ENCODE results near the gene MAEL. TPM values are rescaled to one million over a fixed set of nuclear protein-coding genes. Genes with fewer than 3 reads are reported as not detected.

The MAEL gene
- total RNA-seq, 3 donors from 2014 or later (not counting 1 experiment from before 2014, with no cell fraction given), result 0.19 TPM; not detected in 2

DNA sequence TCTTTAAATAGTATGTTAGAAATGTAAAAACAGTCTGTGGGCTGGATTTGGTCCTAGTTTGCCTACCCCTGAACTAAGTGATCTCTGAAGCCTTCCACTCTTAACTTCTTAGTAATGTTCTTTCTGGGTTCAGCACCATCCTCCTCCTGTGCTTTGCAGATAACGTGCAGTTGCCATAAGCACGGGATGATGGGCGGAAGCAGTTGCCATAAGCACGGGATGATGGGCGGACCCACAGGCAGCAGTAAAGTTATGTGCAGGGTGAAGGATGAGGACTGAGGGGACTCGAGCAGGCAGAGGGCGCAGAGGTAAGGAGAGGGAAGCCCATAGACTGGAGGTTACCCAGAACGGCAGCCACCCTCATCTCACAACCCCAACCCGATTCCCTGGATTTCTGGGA, 75.5 kb downstream of the MAEL start:
- no peaks in the 10 kb centered on the region for H3K9me3 ChIP-seq (ENCODE audit: control insufficient read depth, insufficient read depth, low read length)
- TF ChIP-seq, protein P1, sequence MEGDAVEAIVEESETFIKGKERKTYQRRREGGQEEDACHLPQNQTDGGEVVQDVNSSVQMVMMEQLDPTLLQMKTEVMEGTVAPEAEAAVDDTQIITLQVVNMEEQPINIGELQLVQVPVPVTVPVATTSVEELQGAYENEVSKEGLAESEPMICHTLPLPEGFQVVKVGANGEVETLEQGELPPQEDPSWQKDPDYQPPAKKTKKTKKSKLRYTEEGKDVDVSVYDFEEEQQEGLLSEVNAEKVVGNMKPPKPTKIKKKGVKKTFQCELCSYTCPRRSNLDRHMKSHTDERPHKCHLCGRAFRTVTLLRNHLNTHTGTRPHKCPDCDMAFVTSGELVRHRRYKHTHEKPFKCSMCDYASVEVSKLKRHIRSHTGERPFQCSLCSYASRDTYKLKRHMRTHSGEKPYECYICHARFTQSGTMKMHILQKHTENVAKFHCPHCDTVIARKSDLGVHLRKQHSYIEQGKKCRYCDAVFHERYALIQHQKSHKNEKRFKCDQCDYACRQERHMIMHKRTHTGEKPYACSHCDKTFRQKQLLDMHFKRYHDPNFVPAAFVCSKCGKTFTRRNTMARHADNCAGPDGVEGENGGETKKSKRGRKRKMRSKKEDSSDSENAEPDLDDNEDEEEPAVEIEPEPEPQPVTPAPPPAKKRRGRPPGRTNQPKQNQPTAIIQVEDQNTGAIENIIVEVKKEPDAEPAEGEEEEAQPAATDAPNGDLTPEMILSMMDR (IDR thresholded peaks at IDR 0.05), result no peak
- intact Hi-C loops (cut with micrococcal nuclease), result loop anchor here (5.0 to 10.0 kb wide), 3 partner anchors 340 to 493 kb away; no protein-coding TSS in a partner anchor
- no peaks in the 10 kb centered on the region for H3K36me3 ChIP-seq (ENCODE audit: control insufficient read depth, insufficient read depth, low read length)
- no peaks in the 10 kb centered on the region for H3K9me3 Mint-ChIP-seq
- peaks cover 8% of the 10 kb centered on the region for H3K4me1 ChIP-seq (ENCODE audit: control insufficient read depth, insufficient read depth, low read length)
- no peak for ATAC-seq
- WGBS (ENCODE audit: insufficient coverage), result 88% methylated on average over 7 of the region's 9 CpGs
- no peaks in the 10 kb centered on the region for H3K27me3 ChIP-seq (ENCODE audit: control insufficient read depth, insufficient read depth, low read length)
- H3K4me3 ChIP-seq (ENCODE audit: low read length), result no peak overlapping the region
- peaks cover 0 to 3% of the 10 kb centered on the region in 2 donors for H3K27me3 Mint-ChIP-seq (ENCODE audit: low read depth in 2 of 2)
- no peaks in the 10 kb centered on the region for H3K36me3 Mint-ChIP-seq
- no peak overlapping the region for H3K4me3 Mint-ChIP-seq
- H3K27ac Mint-ChIP-seq, result no peak overlapping the region
- H3K27ac ChIP-seq (ENCODE audit: low read length), result no peak overlapping the region
- DNase-seq, result no peak
- peaks cover 0 to 6% of the 10 kb centered on the region in 2 donors for H3K4me1 Mint-ChIP-seq

DNA sequence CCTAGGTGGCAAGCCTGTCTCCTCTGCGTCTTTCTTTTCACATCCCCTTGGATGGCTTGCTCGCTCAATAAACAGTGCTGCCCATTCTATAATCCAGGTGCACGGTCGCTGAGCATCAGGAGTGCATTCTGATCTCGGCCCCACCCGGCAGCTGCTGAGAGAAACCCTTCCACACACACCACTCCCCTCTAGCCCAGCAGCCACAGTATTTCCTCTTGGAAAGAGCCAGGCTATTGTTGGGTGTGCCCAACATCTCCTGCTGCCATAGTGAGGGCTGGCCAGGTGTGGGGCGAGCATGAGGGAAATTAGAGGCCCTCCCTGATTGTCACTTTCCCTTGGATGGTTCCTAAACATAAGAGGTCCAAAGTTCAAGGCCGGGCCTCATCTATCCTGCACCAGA, 76.4 kb downstream of the MAEL start:
- TF ChIP-seq, protein P1 (IDR thresholded peaks at IDR 0.05), result no peak
- intact Hi-C loops (cut with micrococcal nuclease), result loop anchor here (5.0 to 10.0 kb wide), 3 partner anchors 339 to 492 kb away; no protein-coding TSS in a partner anchor
- no peak overlapping the region for H3K27ac Mint-ChIP-seq
- Histone ChIP-seq H3K27me3 (ENCODE audit: control insufficient read depth, insufficient read depth, low read length) (no peaks in the 10 kb centered on the region), H3K36me3 (ENCODE audit: control insufficient read depth, insufficient read depth, low read length) (no peaks in the 10 kb centered on the region), H3K4me3 (ENCODE audit: low read length) (no peak overlapping the region), H3K4me1 (ENCODE audit: control insufficient read depth, insufficient read depth, low read length) (peaks cover 8% of the 10 kb centered on the region), H3K9me3 (ENCODE audit: control insufficient read depth, insufficient read depth, low read length) (no peaks in the 10 kb centered on the region), H3K27ac (ENCODE audit: low read length) (no peak overlapping the region)
- 92% methylated on average over 8 of the region's 8 CpGs for WGBS (ENCODE audit: insufficient coverage)
- no peak overlapping the region for H3K4me3 Mint-ChIP-seq
- no peak for DNase-seq
- no peak for ATAC-seq
- H3K27me3 Mint-ChIP-seq (ENCODE audit: low read depth in 2 of 2), result peaks cover 0 to 3% of the 10 kb centered on the region in 2 donors
- peaks cover 0 to 13% of the 10 kb centered on the region in 2 donors for H3K4me1 Mint-ChIP-seq
- H3K36me3 Mint-ChIP-seq, result no peaks in the 10 kb centered on the region
- no peaks in the 10 kb centered on the region for H3K9me3 Mint-ChIP-seq

DNA sequence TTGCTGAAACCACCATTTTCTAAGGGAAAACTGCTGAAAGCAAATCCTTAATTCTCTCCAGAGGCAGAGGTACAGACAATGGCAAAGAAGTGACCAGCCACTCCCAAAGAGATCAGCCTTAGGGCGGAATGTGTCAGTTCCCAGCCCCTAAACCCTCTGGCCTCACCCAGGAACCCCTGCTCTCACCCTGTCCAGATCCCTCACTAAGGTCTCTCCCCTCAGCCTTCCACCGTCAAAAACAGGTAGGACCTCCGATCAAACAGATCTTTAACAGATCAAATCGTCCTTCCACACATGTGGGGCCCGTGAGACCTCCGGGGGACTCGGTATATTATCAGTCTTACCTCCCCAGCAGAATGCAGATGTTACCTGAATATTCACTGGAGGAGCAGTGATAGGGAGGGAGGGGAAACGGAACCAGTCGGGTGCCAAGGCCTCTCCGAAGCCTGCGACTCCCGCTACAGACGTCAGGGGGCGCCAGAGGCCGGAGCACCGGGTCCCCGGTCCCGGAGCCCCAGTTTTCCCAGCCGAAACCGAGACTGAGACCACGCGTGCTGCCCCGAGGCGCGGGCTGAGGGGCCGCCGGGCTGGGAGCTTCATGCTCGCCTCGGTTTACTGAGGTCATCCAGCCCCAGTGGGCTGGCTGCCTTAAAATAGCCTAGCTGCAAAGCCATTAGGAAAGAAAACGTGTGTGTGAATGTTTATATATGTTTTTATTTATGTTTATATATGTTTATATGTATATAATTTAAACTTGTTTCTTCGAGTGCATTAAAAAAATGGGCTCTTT, 77.4 kb downstream of the MAEL start:
- no peaks in the 10 kb centered on the region for H3K27me3 ChIP-seq (ENCODE audit: control insufficient read depth, insufficient read depth, low read length)
- Mint-ChIP-seq H3K27me3 (ENCODE audit: low read depth in 2 of 2) (no peaks in the 10 kb centered on the region), H3K4me1 (peaks cover 0 to 16% of the 10 kb centered on the region in 2 donors), H3K9me3 (no peaks in the 10 kb centered on the region), H3K4me3 (peak overlapping the region; percentile 38), H3K27ac (no peak overlapping the region), H3K36me3 (no peaks in the 10 kb centered on the region)
- 10% methylated on average over 28 of the region's 31 CpGs for WGBS (ENCODE audit: insufficient coverage)
- H3K27ac ChIP-seq (ENCODE audit: low read length), result no peak overlapping the region
- TF ChIP-seq, protein P1 (IDR thresholded peaks at IDR 0.05), result peak; percentile 99
- H3K9me3 ChIP-seq (ENCODE audit: control insufficient read depth, insufficient read depth, low read length), result no peaks in the 10 kb centered on the region
- no peak overlapping the region for H3K4me3 ChIP-seq (ENCODE audit: low read length)
- DNase-seq, result peak; percentile 81 to 85
- H3K4me1 ChIP-seq (ENCODE audit: control insufficient read depth, insufficient read depth, low read length), result peaks cover 8% of the 10 kb centered on the region
- ATAC-seq, result peak; percentile 83 to 100 (median 98)
- no peaks in the 10 kb centered on the region for H3K36me3 ChIP-seq (ENCODE audit: control insufficient read depth, insufficient read depth, low read length)
- intact Hi-C loops (cut with micrococcal nuclease), result loop anchor here (1.0 to 10.0 kb wide), 6 partner anchors 63 to 491 kb away; partner anchors contain the start of gene POU2F1

Measured in natural killer cell (primary cell).